Measurements from ENCODE around the gene APIP. TPM values are rescaled to one million over a fixed set of nuclear protein-coding genes. Genes with fewer than 3 reads are reported as not detected.

Gene APIP
- total RNA-seq, 1 donor = 12.4 TPM

- DNase-seq (ENCODE audit: low read depth in 2 of 3, low spot score in 2 of 3) = peak in 2 of 3 donors; percentile 29 to 70
Observed at GRCh38 chr11:34890812-34891211, 25.4 kb downstream of the APIP start.

- DNase-seq (ENCODE audit: low read depth in 2 of 3, low spot score in 2 of 3) = peak in 2 of 3 donors; percentile 3 to 18
Observed at GRCh38 chr11:34890089-34890488, 26.1 kb downstream of the APIP start.

- no peak for DNase-seq (ENCODE audit: low read depth in 2 of 3, low spot score in 2 of 3)
Observed at GRCh38 chr11:34887260-34887659, 28.9 kb downstream of the APIP start.

GRCh38 chr11:34886609-34887008 lies 29.6 kb downstream of the APIP start:
- DNase-seq (ENCODE audit: low read depth in 2 of 3, low spot score in 2 of 3) = no peak

- no peak for DNase-seq (ENCODE audit: low read depth in 2 of 3, low spot score in 2 of 3)
Observed at GRCh38 chr11:34881900-34882299, 34.3 kb downstream of the APIP start.

GRCh38 chr11:34877375-34877975 lies 38.7 kb downstream of the APIP start:
- no peak for DNase-seq (ENCODE audit: low read depth in 2 of 3, low spot score in 2 of 3)

- DNase-seq (ENCODE audit: low read depth in 2 of 3, low spot score in 2 of 3) = no peak
Observed at GRCh38 chr11:34874202-34874601, 42.0 kb downstream of the APIP start.

- no peak for DNase-seq (ENCODE audit: low read depth in 2 of 3, low spot score in 2 of 3)
Observed at GRCh38 chr11:34870548-34871196, 45.5 kb downstream of the APIP start.

GRCh38 chr11:34869425-34869824 lies 46.8 kb downstream of the APIP start:
- no peak for DNase-seq (ENCODE audit: low read depth in 2 of 3, low spot score in 2 of 3)

GRCh38 chr11:34866375-34866774 lies 49.8 kb downstream of the APIP start:
- DNase-seq (ENCODE audit: low read depth in 2 of 3, low spot score in 2 of 3) = no peak

- DNase-seq (ENCODE audit: low read depth in 2 of 3, low spot score in 2 of 3) = no peak
Observed at GRCh38 chr11:34865261-34865660, 50.9 kb downstream of the APIP start.

GRCh38 chr11:34864424-34864823 lies 51.8 kb downstream of the APIP start:
- DNase-seq (ENCODE audit: low read depth in 2 of 3, low spot score in 2 of 3) = peak in 1 of 3 donors; percentile 18

GRCh38 chr11:34863048-34863447 lies 53.1 kb downstream of the APIP start:
- no peak for DNase-seq (ENCODE audit: low read depth in 2 of 3, low spot score in 2 of 3)

- no peak for DNase-seq (ENCODE audit: low read depth in 2 of 3, low spot score in 2 of 3)
Observed at GRCh38 chr11:34860518-34860917, 55.7 kb downstream of the APIP start.

- DNase-seq (ENCODE audit: low read depth in 2 of 3, low spot score in 2 of 3) = no peak
Observed at GRCh38 chr11:34860034-34860433, 56.1 kb downstream of the APIP start.

- DNase-seq (ENCODE audit: low read depth in 2 of 3, low spot score in 2 of 3) = no peak
Observed at GRCh38 chr11:34859496-34859895, 56.7 kb downstream of the APIP start.

- no peak for DNase-seq (ENCODE audit: low read depth in 2 of 3, low spot score in 2 of 3)
Observed at GRCh38 chr11:34857463-34857862, 58.7 kb downstream of the APIP start.

GRCh38 chr11:34856251-34856650 lies 59.9 kb downstream of the APIP start:
- no peak for DNase-seq (ENCODE audit: low read depth in 2 of 3, low spot score in 2 of 3)

- DNase-seq (ENCODE audit: low read depth in 2 of 3, low spot score in 2 of 3) = no peak
Observed at GRCh38 chr11:34855754-34856095, 60.5 kb downstream of the APIP start.

- no peak for DNase-seq (ENCODE audit: low read depth in 2 of 3, low spot score in 2 of 3)
Observed at GRCh38 chr11:34855021-34855753, 61.0 kb downstream of the APIP start.

GRCh38 chr11:34851916-34852315 lies 64.3 kb downstream of the APIP start:
- DNase-seq (ENCODE audit: low read depth in 2 of 3, low spot score in 2 of 3) = no peak

- no peak for DNase-seq (ENCODE audit: low read depth in 2 of 3, low spot score in 2 of 3)
Observed at GRCh38 chr11:34850334-34850733, 65.8 kb downstream of the APIP start.

All from hematopoietic multipotent progenitor cell (in vitro differentiated cells).